GM21360 (cell line): ENCODE results near the gene CX3CL1.

Experiments
- ATAC-seq: cut with Tn5 transposase; IDR thresholded peaks from one replicate; pipeline ENCODE4 v1.9.1; 2021; ENCODE audit warnings: mild to moderate bottlenecking, moderate library complexity; ENCODE audit not compliant: unreplicated experiment

Gene CX3CL1

GRCh38 chr16:57403965-57404817 is 31.9 kb downstream of the CX3CL1 start, which contains the start of gene CCL17:
Gene CCL17, plus strand, starts transcription at chr16:57404767. Its CDS starts 9,166 bp downstream, at chr16:57413933.
- no peak for ATAC-seq

GRCh38 chr16:57405097-57405496 is 32.8 kb downstream of the CX3CL1 start:
- ATAC-seq, result no peak

- no peak for ATAC-seq
Measured at GRCh38 chr16:57406881-57407280, 34.6 kb downstream of the CX3CL1 start.

GRCh38 chr16:57407521-57408353 is 35.4 kb downstream of the CX3CL1 start:
- ATAC-seq, result no peak

GRCh38 chr16:57409065-57409464 is 36.8 kb downstream of the CX3CL1 start:
- no peak for ATAC-seq

GRCh38 chr16:57409870-57410587 is 37.7 kb downstream of the CX3CL1 start:
- no peak for ATAC-seq

GRCh38 chr16:57411362-57411976 is 39.2 kb downstream of the CX3CL1 start:
- ATAC-seq, result no peak

GRCh38 chr16:57412584-57412983 is 40.3 kb downstream of the CX3CL1 start:
- ATAC-seq, result no peak

- ATAC-seq, result peak; percentile 65
Measured at GRCh38 chr16:57413301-57413730, 41.0 kb downstream of the CX3CL1 start.

- no peak for ATAC-seq
Measured at GRCh38 chr16:57413733-57414132, 41.4 kb downstream of the CX3CL1 start.

- no peak for ATAC-seq
Measured at GRCh38 chr16:57416084-57416483, 43.8 kb downstream of the CX3CL1 start.

GRCh38 chr16:57419506-57419905 is 47.2 kb downstream of the CX3CL1 start:
- ATAC-seq, result no peak

GRCh38 chr16:57422026-57422944 is 50.0 kb downstream of the CX3CL1 start:
- ATAC-seq, result no peak

GRCh38 chr16:57423152-57423551 is 50.9 kb downstream of the CX3CL1 start:
- ATAC-seq, result no peak

GRCh38 chr16:57424583-57424982 is 52.3 kb downstream of the CX3CL1 start:
- ATAC-seq, result no peak

- no peak for ATAC-seq
Measured at GRCh38 chr16:57426356-57426755, 54.1 kb downstream of the CX3CL1 start.

- ATAC-seq, result no peak
Measured at GRCh38 chr16:57427307-57427706, 55.0 kb downstream of the CX3CL1 start.

- no peak for ATAC-seq
Measured at GRCh38 chr16:57427824-57428223, 55.5 kb downstream of the CX3CL1 start.

GRCh38 chr16:57430955-57431354 is 58.7 kb downstream of the CX3CL1 start:
- no peak for ATAC-seq

- no peak for ATAC-seq
Measured at GRCh38 chr16:57432505-57432904, 60.2 kb downstream of the CX3CL1 start.
